ENCODE data around the gene PRR12. TPM values are rescaled to one million over a fixed set of nuclear protein-coding genes. Genes with fewer than 3 reads are reported as not detected.

Gene PRR12
- total and polyA plus RNA-seq, 2 donors from 2014 or later: 4.9 to 27.4 TPM

DNA sequence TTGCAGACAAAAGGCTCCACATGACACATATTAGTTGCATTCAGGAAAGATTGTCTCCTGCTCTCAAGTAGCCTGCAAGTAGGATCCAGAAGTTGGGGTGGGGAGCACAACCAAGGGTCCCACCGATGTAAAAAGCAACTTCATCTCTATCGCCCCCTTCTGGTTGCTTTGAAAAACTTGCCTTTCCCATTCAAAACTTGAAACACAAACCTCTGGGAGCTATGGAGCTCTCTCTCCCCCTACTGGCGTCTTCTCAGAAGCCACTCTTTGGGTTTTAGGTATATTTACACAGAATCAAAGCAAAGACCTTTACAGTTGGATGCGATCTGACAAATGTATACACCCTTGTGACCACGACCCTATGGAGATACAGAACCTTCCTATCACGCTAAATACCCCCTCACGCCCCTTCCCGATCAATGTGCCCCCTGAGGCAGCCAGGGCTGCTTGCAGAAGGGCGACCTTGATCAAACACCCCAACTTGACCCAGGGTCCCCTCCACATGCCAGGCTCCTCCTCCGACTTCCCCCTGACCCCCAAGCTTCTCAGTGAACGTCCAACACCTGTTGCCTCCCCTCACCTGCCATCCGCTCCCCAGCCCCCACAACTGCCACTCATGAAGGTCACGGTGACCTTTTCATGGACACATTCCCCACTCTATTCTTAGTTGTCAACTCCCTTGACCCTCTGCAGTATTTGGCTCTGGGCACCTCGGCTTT lies 20.7 kb upstream of the PRR12 start:
- TF ChIP-seq CTCF (IDR thresholded peaks at IDR 0.05; ENCODE audit: borderline replicate concordance, extremely low read depth, insufficient read depth): peak; percentile 94
- peak overlapping the region; percentile 53 to 57 for H3K27ac ChIP-seq (ENCODE audit: low read depth in 2 of 2, low read length in 2 of 2)
- H3K36me3 ChIP-seq (ENCODE audit: control insufficient read depth in 2 of 3, insufficient read depth in 3 of 3, low read length in 3 of 3): peaks cover 0 to 9% (median 3%) of the 10 kb centered on the region in 3 donors
- peak overlapping the region in 1 of 3 donors; percentile 37 for H3K9ac ChIP-seq (ENCODE audit: low read length in 3 of 3)
- FAIRE-seq (no peak), DNase-seq (peak in 4 of 5 donors; percentile 69 to 95 (median 82))
- peaks cover 0 to 6% (median 4%) of the 10 kb centered on the region in 3 donors for H3K4me1 ChIP-seq (ENCODE audit: control insufficient read depth in 2 of 3, insufficient read depth in 2 of 3, low read depth in 1 of 3, low read length in 3 of 3)
- no peaks in the 10 kb centered on the region for H3K9me3 ChIP-seq (ENCODE audit: control insufficient read depth in 2 of 3, insufficient read depth in 1 of 3, low read length in 3 of 3)
- intact Hi-C loops (cut with DNase I): no loop called here
- no peaks in the 10 kb centered on the region for H3K27me3 ChIP-seq (ENCODE audit: control insufficient read depth, insufficient read depth, low read length)
- no peak overlapping the region for H3K4me3 ChIP-seq (ENCODE audit: low read length in 3 of 3)

GRCh38 chr19:49570997-49571676 lies 19.8 kb upstream of the PRR12 start:
- Histone ChIP-seq H3K27me3 (ENCODE audit: control insufficient read depth, insufficient read depth, low read length) (no peaks in the 10 kb centered on the region), H3K4me3 (ENCODE audit: low read length in 3 of 3) (no peak overlapping the region), H3K9me3 (ENCODE audit: control insufficient read depth in 2 of 3, insufficient read depth in 1 of 3, low read length in 3 of 3) (no peaks in the 10 kb centered on the region), H3K36me3 (ENCODE audit: control insufficient read depth in 2 of 3, insufficient read depth in 3 of 3, low read length in 3 of 3) (peaks cover 0 to 11% (median 3%) of the 10 kb centered on the region in 3 donors), H3K4me1 (ENCODE audit: control insufficient read depth in 2 of 3, insufficient read depth in 2 of 3, low read depth in 1 of 3, low read length in 3 of 3) (peaks cover 0 to 6% (median 4%) of the 10 kb centered on the region in 3 donors), H3K9ac (ENCODE audit: low read length in 3 of 3) (peak overlapping the region in 1 of 3 donors; percentile 5), H3K27ac (ENCODE audit: low read depth in 2 of 2, low read length in 2 of 2) (no peak overlapping the region)
- TF ChIP-seq CTCF (IDR thresholded peaks at IDR 0.05; ENCODE audit: borderline replicate concordance, extremely low read depth, insufficient read depth): no peak
- DNase-seq (peak in 3 of 5 donors; percentile 70 to 81 (median 77)), FAIRE-seq (no peak)
- intact Hi-C loops (cut with DNase I): no loop called here

GRCh38 chr19:49573009-49573408 lies 18.0 kb upstream of the PRR12 start:
- Histone ChIP-seq H3K27me3 (ENCODE audit: control insufficient read depth, insufficient read depth, low read length) (no peaks in the 10 kb centered on the region), H3K36me3 (ENCODE audit: control insufficient read depth in 2 of 3, insufficient read depth in 3 of 3, low read length in 3 of 3) (peaks cover 0 to 11% (median 3%) of the 10 kb centered on the region in 3 donors), H3K9ac (ENCODE audit: low read length in 3 of 3) (no peak overlapping the region), H3K27ac (ENCODE audit: low read depth in 2 of 2, low read length in 2 of 2) (no peak overlapping the region), H3K9me3 (ENCODE audit: control insufficient read depth in 2 of 3, insufficient read depth in 1 of 3, low read length in 3 of 3) (no peaks in the 10 kb centered on the region), H3K4me1 (ENCODE audit: control insufficient read depth in 2 of 3, insufficient read depth in 2 of 3, low read depth in 1 of 3, low read length in 3 of 3) (peaks cover 0 to 6% (median 4%) of the 10 kb centered on the region in 3 donors), H3K4me3 (ENCODE audit: low read length in 3 of 3) (no peak overlapping the region)
- intact Hi-C loops (cut with DNase I): no loop called here
- TF ChIP-seq CTCF (IDR thresholded peaks at IDR 0.05; ENCODE audit: borderline replicate concordance, extremely low read depth, insufficient read depth): no peak
- no peak for DNase-seq
- no peak for FAIRE-seq
